Mammary epithelial cell (primary cell): Measurements from ENCODE around the gene COL13A1.

Source experiments
- CTCF ChIP-seq, 2 donors: IDR thresholded peaks in 1 of 2; conservative IDR thresholded peaks in 1 of 2; 2 replicates each; pipeline ENCODE4 v1.5.1; 2011 to 2012; ENCODE audit warnings: inconsistent platforms in 2 of 2, low read length in 2 of 2, mild to moderate bottlenecking in 2 of 2, control low read depth in 1 of 2, low read depth in 1 of 2; ENCODE audit not compliant: insufficient read depth in 1 of 2; ENCODE audit errors: extremely low read depth in 1 of 2
- EZH2 ChIP-seq: IDR thresholded peaks from 2 replicates; pipeline ENCODE4 v1.6.1; 2012; ENCODE audit warnings: low read length, inconsistent platforms, borderline replicate concordance

- TF ChIP-seq CTCF (conservative IDR thresholded peaks at IDR 0.05 in 1 of 2, IDR thresholded peaks at IDR 0.05 in 1 of 2; ENCODE audit: extremely low read depth in 1 of 2, insufficient read depth in 1 of 2, low read depth in 1 of 2, low read length in 2 of 2) (no peak), EZH2 (no peak)
Observed at GRCh38 chr10:69807122-69807521, 5.4 kb downstream of the COL13A1 start.
